ENCODE data around the gene SLC5A5.

SLC5A5 gene

DNA sequence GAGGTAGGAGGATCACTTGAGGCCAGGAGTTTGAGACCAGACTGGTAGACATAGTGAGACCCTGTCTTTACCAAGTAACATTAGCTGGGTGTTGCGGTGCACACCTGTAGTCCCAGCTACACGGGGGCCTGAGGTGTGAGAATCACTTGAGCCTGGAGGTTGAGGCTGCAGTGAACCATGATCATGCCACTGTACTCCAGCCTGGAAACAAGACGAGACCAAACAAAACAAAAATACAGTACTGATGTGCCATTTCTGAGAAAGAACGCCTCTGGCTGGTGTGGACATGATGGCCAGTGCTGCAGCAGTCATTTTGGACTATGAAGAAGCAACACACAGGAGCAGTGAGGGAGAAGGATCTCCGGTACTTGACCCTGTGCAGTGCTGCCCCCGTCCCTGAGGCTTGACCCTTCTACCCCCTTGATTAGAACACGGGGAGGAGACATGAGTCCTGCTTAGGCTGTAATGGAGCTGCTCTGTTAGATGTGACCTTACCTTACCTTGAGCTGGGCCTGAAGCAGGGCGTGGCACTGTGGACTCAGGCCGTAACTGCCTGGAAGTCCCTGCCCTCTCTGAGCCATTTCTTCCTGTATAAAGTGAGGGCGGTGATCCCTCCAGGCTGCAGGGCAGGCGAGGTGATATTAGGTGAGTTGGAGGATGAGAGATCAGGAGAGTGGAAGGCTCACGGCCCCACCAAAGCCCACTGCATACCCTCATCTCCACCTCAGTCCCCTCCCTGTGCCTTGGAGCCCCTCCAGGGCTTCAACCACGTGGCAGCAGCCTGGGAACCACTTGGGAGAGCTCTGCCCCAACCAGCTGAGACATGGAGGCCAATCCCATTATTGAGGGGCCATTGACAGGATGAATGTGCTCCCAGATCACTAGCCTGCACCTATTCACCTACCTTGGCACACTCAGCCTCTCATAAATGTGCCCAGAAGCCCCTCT is 6.1 kb upstream of the SLC5A5 start:
- DNase-seq (ENCODE audit: extremely low spot score): no peak
- ChIA-PET POLR2A (interaction anchor here (0.6 to 1.6 kb wide), 3 partner anchors 65 to 224 kb away, joined by 3 read pairs; partner anchors contain the start of gene CCDC124), CTCF (interaction anchor here (0.7 to 3.5 kb wide), 6 partner anchors 9 to 193 kb away, joined by 3 to 28 read pairs (median 4); partner anchors contain the start of gene CCDC124)
- no peak for TF ChIP-seq CTCF (IDR thresholded peaks at IDR 0.05; ENCODE audit: control extremely low read depth, extremely low read depth, low read depth, missing control alignments)

DNA sequence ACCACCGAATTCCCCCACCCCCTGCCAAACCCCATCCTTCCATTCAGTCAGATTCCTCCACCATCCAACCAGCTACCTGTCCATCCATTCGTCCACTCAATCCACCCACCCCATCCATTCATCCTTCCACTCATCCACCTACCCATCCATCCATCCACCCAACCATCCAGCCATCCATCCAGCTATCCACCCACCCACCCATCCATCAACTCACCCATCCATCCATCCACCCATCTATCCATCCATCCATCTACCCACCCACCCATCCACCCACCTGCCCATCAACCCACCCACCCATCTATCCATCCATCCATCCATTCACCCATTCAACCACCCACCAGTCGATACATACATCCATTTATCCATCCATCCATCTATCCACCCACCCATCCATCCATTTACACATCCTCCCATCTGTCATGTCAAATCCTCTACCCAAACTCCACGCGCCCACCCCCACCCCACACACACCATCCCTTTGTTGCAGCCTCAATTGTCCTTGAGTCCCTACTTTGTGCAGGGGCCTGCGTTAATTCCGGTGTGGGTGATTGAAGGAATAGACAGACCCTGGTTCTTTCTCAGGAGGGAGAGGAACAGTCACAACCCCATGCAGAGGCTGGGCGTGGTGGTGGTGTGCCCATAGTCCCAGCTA is 5.3 kb upstream of the SLC5A5 start:
- ChIA-PET POLR2A (interaction anchor here (1.2 to 1.6 kb wide), 2 partner anchors 64 to 66 kb away, joined by 3 read pairs; partner anchors contain the start of gene CCDC124), CTCF (interaction anchor here (1.0 to 3.5 kb wide), 3 partner anchors 10 to 71 kb away, joined by 3 to 28 read pairs (median 4); partner anchors contain the start of gene CCDC124)
- TF ChIP-seq CTCF (IDR thresholded peaks at IDR 0.05; ENCODE audit: control extremely low read depth, extremely low read depth, low read depth, missing control alignments): no peak
- DNase-seq (ENCODE audit: extremely low spot score): no peak

GRCh38 chr19:17866964-17867486 is 4.7 kb upstream of the SLC5A5 start:
- ChIA-PET POLR2A (no interaction called here), CTCF (interaction anchor here (1.0 to 1.4 kb wide), 2 partner anchors 11 to 66 kb away, joined by 4 to 8 read pairs; partner anchors contain the start of gene CCDC124)
- no peak for TF ChIP-seq CTCF (IDR thresholded peaks at IDR 0.05; ENCODE audit: control extremely low read depth, extremely low read depth, low read depth, missing control alignments)
- no peak for DNase-seq (ENCODE audit: extremely low spot score)

- no peak for DNase-seq (ENCODE audit: extremely low spot score)
- POLR2A ChIA-PET: interaction anchor here (0.9 kb wide), 1 partner anchor 64 kb away, joined by 3 read pairs; the partner anchor contains the start of gene CCDC124
- CTCF ChIA-PET: interaction anchor here (1.4 to 3.8 kb wide), 2 partner anchors 63 to 64 kb away, joined by 8 to 93 read pairs; partner anchors contain the start of gene CCDC124
- TF ChIP-seq CTCF (IDR thresholded peaks at IDR 0.05; ENCODE audit: control extremely low read depth, extremely low read depth, low read depth, missing control alignments): no peak
These were observed 3.1 kb upstream of the SLC5A5 start for GRCh38 chr19:17868669-17869068.

DNA sequence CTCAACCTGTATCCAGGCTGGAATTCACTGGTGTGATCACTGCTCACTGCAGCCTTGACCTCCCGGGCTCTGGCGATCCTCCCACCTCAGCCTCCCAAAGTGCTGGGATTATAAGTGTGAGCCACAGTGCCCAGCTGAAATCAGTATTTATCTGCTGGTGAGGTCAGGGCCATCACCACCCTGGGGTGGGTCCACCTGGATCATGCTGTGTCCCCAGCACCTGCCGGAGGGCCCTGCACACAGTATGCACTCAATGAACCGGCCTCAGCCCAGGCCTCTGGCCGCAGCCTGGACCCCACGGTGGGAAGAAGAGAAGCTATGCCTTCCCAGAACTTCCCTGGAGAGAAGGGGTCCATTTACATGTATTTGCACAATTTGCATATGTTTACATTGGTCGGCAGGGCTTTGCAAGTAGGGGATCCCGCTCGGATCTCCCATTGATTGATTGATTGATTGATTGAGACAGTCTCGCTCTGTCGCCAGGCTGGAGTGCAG is 2.6 kb upstream of the SLC5A5 start:
- TF ChIP-seq CTCF (IDR thresholded peaks at IDR 0.05; ENCODE audit: control extremely low read depth, extremely low read depth, low read depth, missing control alignments): no peak
- DNase-seq (ENCODE audit: extremely low spot score): no peak
- ChIA-PET POLR2A (interaction anchor here (1.8 kb wide), 1 partner anchor 10 kb away, joined by 4 read pairs; the partner anchor contains the start of gene RPL18A), CTCF (interaction anchor here (1.9 to 3.8 kb wide), 3 partner anchors 8 to 66 kb away, joined by 6 to 93 read pairs (median 6); partner anchors contain the start of gene CCDC124)

Measured in GM10248 (cell line).